ENCODE measurements around the gene EIF2D. TPM values are rescaled to one million over a fixed set of nuclear protein-coding genes. Genes with fewer than 3 reads are reported as not detected.

The EIF2D gene
- total and polyA plus RNA-seq, 9 of the 15 experiments (the other 6 are each of a cell fraction or from before 2014, with no cell fraction given) = 81.1 to 138 (median 93.9) TPM

GRCh38 chr1:206634365-206635079 is 22.3 kb upstream of the EIF2D start (continued):
- no peak for TF ChIP-seq ZNF609 (CRISPR knock-in tag; IDR thresholded peaks at IDR 0.05; ENCODE audit: borderline replicate concordance)
- TF ChIP-seq ETV6 (IDR thresholded peaks at IDR 0.05; ENCODE audit: borderline replicate concordance in 1 of 2, low read depth in 2 of 2, low read length in 1 of 2) = 0 out of 4 replicates have a peak, but pooled peaks of 1 of the 2 experiments have one; percentile 35
- no peak for TF ChIP-seq ETV6 (CRISPR knock-in tag; IDR thresholded peaks at IDR 0.05; ENCODE audit: borderline replicate concordance)
- no peak for TF ChIP-seq ZNF764 (CRISPR knock-in tag; IDR thresholded peaks at IDR 0.05; ENCODE audit: low read depth)
- TF ChIP-seq RHOXF2B (CRISPR knock-in tag; conservative IDR thresholded peaks at IDR 0.05) = no peak
- no peak for TF ChIP-seq FOS (IDR thresholded peaks at IDR 0.05; ENCODE audit: extremely low read depth, insufficient read length)
- no peak for TF ChIP-seq PPARD (CRISPR knock-in tag; IDR thresholded peaks at IDR 0.05)
- peak; percentile 98 for TF ChIP-seq PHF21A (IDR thresholded peaks at IDR 0.05; ENCODE audit: borderline replicate concordance, low read depth)
- no peak for TF ChIP-seq KAT2B (IDR thresholded peaks at IDR 0.05; ENCODE audit: low read depth, low read length)
- TF ChIP-seq ARNT (IDR thresholded peaks at IDR 0.05) = peak in 1 of 2 experiments; percentile 18; a peak in 3 of 4 replicates
- no peak for TF ChIP-seq TFAM (CRISPR knock-in tag; conservative IDR thresholded peaks at IDR 0.05)
- TF ChIP-seq NR2F6 (CRISPR knock-in tag; IDR thresholded peaks at IDR 0.05) = no peak
- TF ChIP-seq, protein P1, sequence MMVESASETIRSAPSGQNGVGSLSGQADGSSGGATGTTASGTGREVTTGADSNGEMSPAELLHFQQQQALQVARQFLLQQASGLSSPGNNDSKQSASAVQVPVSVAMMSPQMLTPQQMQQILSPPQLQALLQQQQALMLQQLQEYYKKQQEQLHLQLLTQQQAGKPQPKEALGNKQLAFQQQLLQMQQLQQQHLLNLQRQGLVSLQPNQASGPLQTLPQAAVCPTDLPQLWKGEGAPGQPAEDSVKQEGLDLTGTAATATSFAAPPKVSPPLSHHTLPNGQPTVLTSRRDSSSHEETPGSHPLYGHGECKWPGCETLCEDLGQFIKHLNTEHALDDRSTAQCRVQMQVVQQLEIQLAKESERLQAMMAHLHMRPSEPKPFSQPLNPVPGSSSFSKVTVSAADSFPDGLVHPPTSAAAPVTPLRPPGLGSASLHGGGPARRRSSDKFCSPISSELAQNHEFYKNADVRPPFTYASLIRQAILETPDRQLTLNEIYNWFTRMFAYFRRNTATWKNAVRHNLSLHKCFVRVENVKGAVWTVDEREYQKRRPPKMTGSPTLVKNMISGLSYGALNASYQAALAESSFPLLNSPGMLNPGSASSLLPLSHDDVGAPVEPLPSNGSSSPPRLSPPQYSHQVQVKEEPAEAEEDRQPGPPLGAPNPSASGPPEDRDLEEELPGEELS (CRISPR knock-in tag; IDR thresholded peaks at IDR 0.05; ENCODE audit: borderline replicate concordance) = no peak
- TF ChIP-seq RBM39 (optimal IDR thresholded peaks at IDR 0.05; ENCODE audit: low read depth, low read length) = no peak
- peak; percentile 92 for TF ChIP-seq SMC3 (conservative IDR thresholded peaks at IDR 0.05; ENCODE audit: insufficient read depth, low read depth, low read length)
- TF ChIP-seq NEUROD1 (IDR thresholded peaks at IDR 0.05; ENCODE audit: borderline replicate concordance, low read depth, low read length, partially characterized antibody) = no peak
- TF ChIP-seq HBP1 (CRISPR knock-in tag; IDR thresholded peaks at IDR 0.05) = no peak
- TF ChIP-seq HLTF (IDR thresholded peaks at IDR 0.05) = 0 out of 2 replicates have a peak, but pooled peaks have one; percentile 60
